ENCODE measurements around the gene ALDH3B1.

Gene ALDH3B1

GRCh38 chr11:68015467-68015866 lies 5.3 kb downstream of the ALDH3B1 start:
- CTCF ChIA-PET, result interaction anchor here (0.9 kb wide), 1 partner anchor 13 kb away, joined by 3 read pairs; no protein-coding TSS in a partner anchor
- no peak for TF ChIP-seq CTCF (IDR thresholded peaks at IDR 0.05; ENCODE audit: insufficient read depth, low read length, missing control alignments)
- POLR2A ChIA-PET, result no interaction called here
- DNase-seq (ENCODE audit: low read depth, low spot score), result no peak
- H3K4me3 ChIP-seq (ENCODE audit: low read depth, low read length), result no peak overlapping the region

- ChIA-PET CTCF (no interaction called here), POLR2A (no interaction called here)
- no peak for DNase-seq (ENCODE audit: low read depth, low spot score)
- no peak for TF ChIP-seq CTCF (IDR thresholded peaks at IDR 0.05; ENCODE audit: insufficient read depth, low read length, missing control alignments)
- H3K4me3 ChIP-seq (ENCODE audit: low read depth, low read length), result no peak overlapping the region
These were observed 6.2 kb downstream of the ALDH3B1 start for GRCh38 chr11:68016161-68016903.

- no peak overlapping the region for H3K4me3 ChIP-seq (ENCODE audit: low read depth, low read length)
- no peak for TF ChIP-seq CTCF (IDR thresholded peaks at IDR 0.05; ENCODE audit: insufficient read depth, low read length, missing control alignments)
- DNase-seq (ENCODE audit: low read depth, low spot score), result no peak
- POLR2A ChIA-PET, result no interaction called here
- CTCF ChIA-PET, result no interaction called here
These were observed 7.0 kb downstream of the ALDH3B1 start for GRCh38 chr11:68016904-68017817.

- POLR2A ChIA-PET, result no interaction called here
- no peak for TF ChIP-seq CTCF (IDR thresholded peaks at IDR 0.05; ENCODE audit: insufficient read depth, low read length, missing control alignments)
- CTCF ChIA-PET, result interaction anchor here (1.3 kb wide), 1 partner anchor 9 kb away, joined by 3 read pairs; no protein-coding TSS in a partner anchor
These were observed 8.0 kb downstream of the ALDH3B1 start for GRCh38 chr11:68017980-68018729.

GRCh38 chr11:68018730-68019190 lies 8.6 kb downstream of the ALDH3B1 start:
- ChIA-PET POLR2A (interaction anchor here (1.2 kb wide), 1 partner anchor 8 kb away, joined by 5 read pairs; the partner anchor contains the start of gene ALDH3B1), CTCF (interaction anchor here (1.3 kb wide), 1 partner anchor 8 kb away, joined by 3 read pairs; no protein-coding TSS in a partner anchor)
- no peak for TF ChIP-seq CTCF (IDR thresholded peaks at IDR 0.05; ENCODE audit: insufficient read depth, low read length, missing control alignments)
- H3K4me3 ChIP-seq (ENCODE audit: low read depth, low read length), result no peak overlapping the region
- no peak for DNase-seq (ENCODE audit: low read depth, low spot score)

More at GRCh38 chr11:68017980-68018729, 8.0 kb downstream of the ALDH3B1 start:
- H3K4me3 ChIP-seq (ENCODE audit: low read depth, low read length), result no peak overlapping the region
- DNase-seq (ENCODE audit: low read depth, low spot score), result no peak
